GM12875 (cell line): ENCODE measurements around the gene ZKSCAN4.

Experiments used
- H3K4me3 ChIP-seq: one replicate; pipeline ENCODE4 v1.5.1; 2011; ENCODE audit warnings: low read depth, low read length, control low read depth
- TF ChIP-seq, protein P1 (sequence below): IDR thresholded peaks from 2 replicates; pipeline ENCODE4 v1.5.1; 2011; ENCODE audit warnings: low read depth, mild to moderate bottlenecking, control low read depth, inconsistent platforms, low read length, moderate library complexity, borderline replicate concordance; ENCODE audit not compliant: insufficient read depth

ZKSCAN4 gene

GRCh38 chr6:28252009-28252975, at the start of gene ZKSCAN4:
TSS of gene ZKSCAN4 (minus strand) at chr6:28252269. CDS start at chr6:28251980, 289 bp downstream.
- TF ChIP-seq, protein P1, sequence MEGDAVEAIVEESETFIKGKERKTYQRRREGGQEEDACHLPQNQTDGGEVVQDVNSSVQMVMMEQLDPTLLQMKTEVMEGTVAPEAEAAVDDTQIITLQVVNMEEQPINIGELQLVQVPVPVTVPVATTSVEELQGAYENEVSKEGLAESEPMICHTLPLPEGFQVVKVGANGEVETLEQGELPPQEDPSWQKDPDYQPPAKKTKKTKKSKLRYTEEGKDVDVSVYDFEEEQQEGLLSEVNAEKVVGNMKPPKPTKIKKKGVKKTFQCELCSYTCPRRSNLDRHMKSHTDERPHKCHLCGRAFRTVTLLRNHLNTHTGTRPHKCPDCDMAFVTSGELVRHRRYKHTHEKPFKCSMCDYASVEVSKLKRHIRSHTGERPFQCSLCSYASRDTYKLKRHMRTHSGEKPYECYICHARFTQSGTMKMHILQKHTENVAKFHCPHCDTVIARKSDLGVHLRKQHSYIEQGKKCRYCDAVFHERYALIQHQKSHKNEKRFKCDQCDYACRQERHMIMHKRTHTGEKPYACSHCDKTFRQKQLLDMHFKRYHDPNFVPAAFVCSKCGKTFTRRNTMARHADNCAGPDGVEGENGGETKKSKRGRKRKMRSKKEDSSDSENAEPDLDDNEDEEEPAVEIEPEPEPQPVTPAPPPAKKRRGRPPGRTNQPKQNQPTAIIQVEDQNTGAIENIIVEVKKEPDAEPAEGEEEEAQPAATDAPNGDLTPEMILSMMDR: no peak
- peak within 1 kb of the TSS; percentile 63 for H3K4me3 ChIP-seq

DNA sequence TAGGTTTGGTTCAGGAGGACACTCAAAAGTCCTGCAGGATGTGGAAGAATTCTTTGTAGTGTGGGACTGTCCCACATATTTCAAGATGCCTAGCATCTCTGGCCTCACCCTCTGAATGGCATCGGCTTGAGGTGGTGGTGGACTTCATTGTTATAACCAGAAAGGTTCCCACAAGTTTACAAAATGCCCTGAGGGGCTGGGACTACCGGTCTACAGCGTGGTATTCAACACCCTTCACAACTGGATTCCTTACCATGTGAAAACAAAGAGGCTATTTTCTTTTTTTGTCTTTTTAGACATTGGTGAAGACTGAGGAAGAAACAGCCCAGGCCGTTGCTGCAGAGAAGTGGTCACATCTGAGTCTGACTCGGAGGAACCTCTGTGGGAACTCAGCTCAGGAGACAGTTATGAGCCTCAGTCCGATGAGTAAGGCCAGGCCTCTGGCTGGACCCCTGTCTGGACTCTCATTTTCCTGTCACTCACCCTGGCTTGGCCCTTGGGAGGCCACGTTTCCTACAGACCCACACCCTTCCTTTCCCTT, 44.5 kb upstream of the ZKSCAN4 start:
- H3K4me3 ChIP-seq: no peak overlapping the region
- TF ChIP-seq, protein P1: no peak

GRCh38 chr6:28295326-28295725, 43.3 kb upstream of the ZKSCAN4 start:
- TF ChIP-seq, protein P1: no peak
- no peak overlapping the region for H3K4me3 ChIP-seq

DNA sequence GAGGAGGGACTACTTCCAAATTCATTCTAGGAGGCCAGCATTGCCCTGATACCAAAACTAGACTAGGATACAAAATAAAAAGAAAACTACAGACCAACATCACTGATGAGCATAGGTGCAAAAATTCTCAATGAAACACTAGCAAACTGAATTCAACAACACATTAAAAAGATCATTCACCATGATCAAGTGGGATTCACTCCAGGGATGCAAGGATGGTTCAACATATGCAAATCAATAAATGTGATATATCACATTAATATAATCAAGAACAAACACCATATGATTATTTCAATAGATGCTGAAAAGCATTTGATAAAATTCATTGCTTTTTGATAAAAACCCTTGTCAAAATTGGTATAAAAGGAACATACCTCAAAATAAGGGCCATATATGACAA, 39.5 kb upstream of the ZKSCAN4 start:
- TF ChIP-seq, protein P1: no peak

DNA sequence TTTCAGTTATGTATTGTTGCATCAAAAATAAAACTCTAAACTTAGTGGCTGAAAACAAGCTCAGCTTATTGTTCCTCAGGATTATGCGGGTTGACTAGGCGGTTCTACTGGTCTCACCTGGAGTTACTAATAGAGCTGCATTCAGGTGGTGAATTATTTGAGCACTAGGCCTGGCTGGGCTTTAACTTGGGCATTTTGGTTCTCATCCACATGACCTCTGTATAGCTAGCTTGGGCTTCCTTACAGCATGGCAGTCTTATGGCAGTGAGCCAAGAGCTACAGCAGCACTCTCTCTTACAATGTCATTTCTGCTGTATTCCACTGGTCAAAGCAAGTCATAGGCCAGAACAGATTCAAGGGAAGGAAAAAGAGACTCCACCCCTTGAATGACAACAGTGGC, 30.9 kb upstream of the ZKSCAN4 start:
- no peak overlapping the region for H3K4me3 ChIP-seq
- TF ChIP-seq, protein P1: no peak

More for the DNA sequence above, 39.5 kb upstream of the ZKSCAN4 start:
- no peak overlapping the region for H3K4me3 ChIP-seq

DNA sequence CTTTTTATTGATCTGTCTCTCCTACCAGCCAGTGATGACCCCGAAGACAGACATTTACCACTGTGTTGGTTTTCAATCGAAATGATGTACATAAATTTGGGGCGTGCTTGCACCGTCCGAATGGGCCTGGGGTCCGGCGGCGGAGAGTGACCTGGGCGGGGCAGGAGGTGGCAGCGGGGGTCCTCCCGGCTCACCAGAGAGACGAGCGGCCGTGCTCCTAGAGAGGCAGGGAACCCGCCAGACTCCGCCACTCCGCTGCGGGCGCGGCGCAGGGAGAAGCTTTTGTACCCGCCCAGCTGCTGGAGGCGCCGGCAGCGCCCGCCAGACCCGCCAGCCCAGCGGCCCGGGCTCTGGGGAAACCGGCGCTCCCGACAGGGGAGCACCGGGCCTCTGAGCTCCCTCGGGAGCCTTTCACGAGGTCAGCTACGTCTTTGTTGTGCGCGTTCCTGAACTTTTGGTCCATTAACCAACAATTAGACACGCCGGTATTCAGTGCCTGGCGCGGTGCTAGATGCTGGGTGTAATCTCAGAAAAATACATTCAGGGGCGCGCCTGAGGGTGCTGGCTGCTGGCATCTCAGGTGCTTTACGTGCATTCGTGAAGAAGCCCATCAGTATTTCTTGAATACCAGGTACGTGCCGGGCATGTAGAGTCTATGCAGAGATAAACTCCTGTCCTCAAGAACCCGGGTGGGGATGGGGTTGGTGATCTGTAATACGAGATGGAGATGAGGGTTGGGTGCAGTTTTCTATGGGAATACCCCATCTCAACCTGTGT, 29.4 kb upstream of the ZKSCAN4 start, which contains the start of gene PGBD1:
Gene PGBD1, plus strand, starts transcription at position 285 of the 777 bp plus-strand sequence. CDS start 2,242 bp downstream, outside the sequence.
- H3K4me3 ChIP-seq: peak within 1 kb of the TSS; percentile 54
- TF ChIP-seq, protein P1: no peak
